Activated CD4-positive, alpha-beta T cell treated with anti-CD3 and anti-CD28 coated beads for 48 hours (primary cell): ENCODE measurements around the gene CDC45.
"Not testable (repeated sequence)": the region's sequence is repeated elsewhere in the genome, so short reads cannot be mapped to it uniquely, and the experiment has no call there.

Experiments
- DNase-seq: peaks from one replicate; pipeline ENCODE4 v3.0.0-alpha.2; 2020

The CDC45 gene

GRCh38 chr22:19479355-19480172 is at the start of gene CDC45:
Gene CDC45, plus strand, starts transcription at chr22:19479920. Its CDS starts 49 bp downstream, at chr22:19479969.
- peak; percentile 96 for DNase-seq

DNA sequence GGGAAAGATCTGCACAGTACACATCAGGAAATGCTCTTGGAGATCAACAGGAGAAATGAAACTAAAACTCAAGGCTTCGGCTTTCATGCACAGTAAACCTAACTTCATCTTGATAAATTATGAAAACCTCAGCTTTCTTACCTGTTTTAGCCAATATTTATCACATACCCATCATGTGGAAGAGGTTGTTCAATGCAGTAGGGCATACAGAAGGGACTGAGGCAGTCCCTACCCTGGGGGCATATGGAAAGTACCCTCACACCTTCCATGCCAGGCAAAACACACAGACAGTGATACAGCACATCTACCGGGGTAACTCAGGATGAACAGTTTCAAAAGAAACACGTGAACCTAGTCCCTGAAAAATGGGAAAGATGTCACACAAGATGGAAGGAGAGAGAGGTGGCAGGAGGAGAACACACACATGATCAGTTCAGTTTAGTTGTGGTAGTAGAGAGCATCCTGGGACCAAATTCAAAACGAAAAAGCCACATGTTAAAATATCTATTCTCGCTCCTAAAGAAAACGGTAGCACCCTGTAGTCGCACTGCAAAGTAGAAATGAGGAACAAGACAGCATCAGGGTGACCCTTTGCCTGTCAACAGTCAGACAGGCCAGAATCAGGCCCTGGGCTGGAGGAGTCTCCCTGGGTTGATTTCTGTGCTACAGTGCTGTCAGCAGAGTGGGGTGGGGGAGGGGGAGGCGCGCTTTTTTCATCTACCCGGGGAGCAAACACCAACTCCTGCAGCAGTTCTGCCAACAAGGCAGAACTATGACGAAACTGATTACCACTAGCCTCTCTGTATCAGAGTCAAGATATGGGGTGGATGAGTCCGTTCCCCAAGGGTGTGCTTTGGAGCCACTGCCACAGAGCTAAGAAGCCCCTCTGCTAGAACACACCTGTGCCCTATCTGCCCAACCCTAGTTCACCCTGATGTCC is 49.5 kb upstream of the CDC45 start:
- peak; percentile 55 for DNase-seq

DNA sequence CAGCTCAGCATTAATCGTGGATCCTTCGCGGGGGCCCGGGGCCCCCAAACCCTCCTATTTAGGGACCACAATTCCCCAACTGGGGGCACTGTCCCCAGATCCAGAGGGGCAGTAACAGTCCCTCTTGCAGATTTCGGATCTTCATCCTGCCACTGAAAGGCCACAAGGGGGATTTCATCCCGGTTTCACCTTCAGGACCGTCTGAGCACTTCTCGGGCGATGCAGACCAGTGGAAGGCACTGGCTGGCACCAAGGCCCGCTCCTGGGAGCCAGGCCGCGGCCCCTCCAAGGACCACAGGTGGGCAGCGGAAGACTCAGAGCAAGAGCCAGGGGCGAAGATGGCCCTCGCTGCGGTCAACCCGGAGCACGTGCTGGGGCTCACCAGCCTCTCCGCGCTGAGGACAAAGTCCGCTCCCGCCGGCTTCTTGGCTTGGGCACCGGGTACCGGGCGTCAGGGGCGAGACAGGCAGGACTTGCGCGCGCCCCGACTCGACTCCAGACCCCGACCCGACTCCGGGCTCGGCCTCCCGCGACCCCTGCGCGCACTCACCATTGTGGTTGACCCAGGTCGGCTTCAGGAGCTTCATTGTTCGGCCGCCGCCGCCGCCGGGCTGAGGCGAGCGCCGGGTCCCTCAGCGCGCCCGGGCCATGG is 48.7 kb upstream of the CDC45 start:
- DNase-seq, result peak; percentile 35

DNA sequence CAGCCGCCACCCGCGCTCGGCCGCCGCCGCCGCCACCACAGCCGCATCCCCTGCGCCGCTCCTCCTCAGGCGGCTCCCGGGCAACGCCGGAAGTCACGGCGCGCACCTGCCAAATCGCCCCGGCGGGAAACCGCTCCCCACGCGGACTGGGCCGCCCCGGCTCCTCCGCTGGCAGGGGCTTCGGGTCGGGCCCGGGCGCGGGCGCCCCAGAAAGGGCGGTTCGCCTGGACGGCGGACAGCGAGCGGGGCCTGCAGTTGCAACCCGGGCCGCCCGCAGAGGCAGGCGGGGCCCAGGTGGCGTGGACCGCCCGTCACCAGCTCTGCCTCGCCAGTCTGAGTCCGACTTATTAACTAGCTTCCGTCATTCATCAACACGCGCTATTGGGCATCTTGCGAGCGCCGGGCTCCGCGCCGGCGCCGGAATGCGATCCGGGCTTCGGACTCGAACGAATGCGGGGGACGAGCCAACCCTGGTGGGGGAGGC is 48.0 kb upstream of the CDC45 start, which contains the start of gene HIRA:
TSS of gene HIRA (minus strand) at position 85 of the 484 bp plus-strand sequence. CDS start 257 bp downstream, outside the sequence.
- peak; percentile 91 for DNase-seq

GRCh38 chr22:19432133-19432851 is 47.4 kb upstream of the CDC45 start, which contains the start of gene MRPL40:
Gene MRPL40, plus strand, starts transcription at chr22:19432545. Its CDS starts 10 bp downstream, at chr22:19432555.
- peak; percentile 94 for DNase-seq

GRCh38 chr22:19434401-19434800 is 45.3 kb upstream of the CDC45 start:
- DNase-seq, result peak; percentile 15

DNA sequence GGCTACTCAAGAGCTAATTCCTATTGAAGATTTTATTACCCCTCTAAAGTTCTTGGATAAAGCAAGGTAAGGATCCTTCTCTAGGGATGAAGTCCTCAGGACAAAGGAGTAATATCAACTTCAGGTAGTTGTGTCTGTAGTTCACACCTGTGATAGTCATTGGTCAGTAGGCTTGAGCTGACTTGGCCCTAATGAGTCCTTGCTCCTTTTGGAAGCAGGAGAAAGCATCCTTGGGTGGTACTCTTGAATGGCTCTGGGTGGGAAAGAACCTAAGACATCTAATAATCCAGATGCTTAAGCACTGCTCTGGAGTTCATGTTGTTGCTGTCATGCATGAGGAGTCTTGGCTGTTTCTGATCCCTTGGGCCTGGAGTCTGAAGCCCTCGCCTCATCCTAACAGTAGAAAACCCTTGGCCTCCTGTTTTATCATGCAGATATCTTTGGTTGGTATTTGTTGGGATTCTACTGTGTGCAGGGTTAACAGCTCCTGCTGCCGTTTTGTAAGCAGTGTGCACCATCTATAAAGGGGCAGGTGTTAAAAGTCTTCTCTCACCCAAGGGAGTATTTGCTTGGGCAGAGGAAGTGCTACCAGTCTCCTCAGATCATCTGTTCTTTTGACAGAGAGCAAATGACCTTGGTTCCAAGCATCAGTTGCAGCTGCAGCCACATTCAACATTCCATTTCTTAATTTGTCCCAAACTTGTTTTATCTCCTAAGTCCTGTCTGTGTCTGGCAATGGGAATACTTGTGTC is 44.7 kb upstream of the CDC45 start:
- no peak for DNase-seq

DNA sequence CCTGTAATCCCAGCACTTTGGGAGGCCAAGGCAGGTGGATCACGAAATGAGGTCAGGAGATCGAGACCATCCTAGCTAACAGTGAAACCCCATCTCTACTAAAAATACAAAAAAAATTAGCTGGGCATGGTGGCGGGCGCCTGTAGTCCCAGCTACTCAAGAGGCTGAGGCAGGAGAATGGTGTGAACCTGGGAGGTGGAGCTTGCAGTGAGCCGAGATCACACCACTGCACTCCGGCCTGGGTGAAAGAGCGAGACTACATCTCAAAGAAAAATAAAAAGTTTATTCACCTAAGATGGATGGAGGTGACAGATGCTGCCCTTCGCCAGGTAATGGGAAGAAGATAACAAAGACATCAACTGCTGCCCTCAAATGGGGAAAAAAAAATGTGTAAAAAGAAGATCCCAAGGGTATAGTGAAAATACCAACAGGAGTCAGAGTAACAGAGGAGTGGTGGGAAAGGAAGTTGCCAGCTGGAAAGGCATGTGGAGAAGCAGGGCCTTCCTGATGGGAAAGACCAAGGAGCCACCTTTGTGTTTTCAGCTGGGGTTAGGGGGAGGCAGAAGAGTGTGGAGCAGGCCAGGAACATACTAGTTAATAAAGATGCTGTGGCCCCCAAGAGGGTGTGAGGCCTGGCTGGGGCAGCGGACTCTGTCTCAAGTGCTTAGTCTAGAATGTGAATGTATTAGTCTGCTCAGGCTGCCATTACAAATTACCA is 43.1 kb upstream of the CDC45 start:
- not testable (repeated sequence) for DNase-seq

- no peak for DNase-seq
Observed at GRCh38 chr22:19438298-19438697, 41.4 kb upstream of the CDC45 start.

- no peak for DNase-seq
Observed at GRCh38 chr22:19440411-19441195, 39.1 kb upstream of the CDC45 start.

DNA sequence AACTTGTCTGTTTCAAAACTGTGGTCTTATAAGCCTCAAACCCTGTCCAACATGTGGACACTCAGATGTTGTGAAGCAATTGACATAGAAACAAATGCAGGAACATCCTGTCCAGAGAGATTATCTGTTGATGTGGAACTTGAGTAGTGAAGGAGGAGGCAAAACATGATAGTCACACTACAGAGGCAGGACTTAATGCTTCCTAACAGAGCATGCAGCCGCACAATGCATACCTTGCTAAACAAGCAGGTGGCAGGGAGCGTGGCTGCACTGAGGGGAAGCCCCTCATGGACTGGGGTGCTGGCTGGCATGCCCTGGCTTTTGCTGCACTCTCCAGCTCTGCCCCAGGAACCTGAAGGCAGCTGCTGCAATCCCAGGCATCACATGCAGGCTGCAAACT is 37.6 kb upstream of the CDC45 start:
- no peak for DNase-seq

- DNase-seq, result no peak
Observed at GRCh38 chr22:19443544-19444211, 36.0 kb upstream of the CDC45 start.

GRCh38 chr22:19445279-19445982 is 34.3 kb upstream of the CDC45 start:
- DNase-seq, result not testable (repeated sequence)

GRCh38 chr22:19446603-19447329 is 33.0 kb upstream of the CDC45 start:
- no peak for DNase-seq

DNA sequence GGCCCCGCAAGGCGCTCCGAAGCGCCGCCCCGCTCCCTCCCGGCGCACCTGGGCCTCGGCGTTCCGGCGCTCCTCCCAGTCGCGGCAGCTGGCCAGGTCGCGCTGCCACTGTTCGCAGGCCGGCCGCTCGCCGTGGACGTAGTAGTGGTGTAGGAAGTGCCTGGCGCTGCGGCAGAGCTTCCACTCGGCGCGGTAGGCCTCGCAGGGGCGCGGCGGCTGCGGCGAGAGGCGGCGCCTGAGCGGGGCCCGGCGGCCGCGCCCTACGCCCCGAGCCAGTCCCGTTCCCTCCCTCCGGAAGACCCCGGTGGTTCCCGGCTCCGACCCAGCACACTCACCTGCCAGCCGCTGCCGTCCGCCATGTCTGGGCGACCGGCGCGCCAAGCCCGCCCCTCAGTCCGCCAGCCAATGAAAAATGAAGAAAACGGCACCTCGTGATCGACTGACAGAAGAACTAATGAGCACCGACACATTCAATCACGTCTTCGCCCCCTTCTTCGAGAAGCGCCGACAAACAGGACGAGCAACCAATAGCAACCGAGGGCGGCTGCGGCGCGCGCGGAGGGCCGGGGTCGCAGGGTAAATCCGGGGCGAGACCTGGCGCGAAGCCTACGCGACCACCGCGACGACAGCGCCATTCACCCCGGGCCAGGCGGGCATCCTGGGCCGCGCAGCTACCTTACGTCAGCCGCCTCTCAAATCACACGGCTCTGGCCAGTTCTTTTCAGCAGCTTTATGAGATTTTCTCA is 32.2 kb upstream of the CDC45 start, which contains the start of gene C22orf39:
TSS of gene C22orf39 (minus strand) at position 382 of the 746 bp plus-strand sequence. CDS start at position 359, 23 bp downstream.
- DNase-seq, result peak; percentile 89

DNA sequence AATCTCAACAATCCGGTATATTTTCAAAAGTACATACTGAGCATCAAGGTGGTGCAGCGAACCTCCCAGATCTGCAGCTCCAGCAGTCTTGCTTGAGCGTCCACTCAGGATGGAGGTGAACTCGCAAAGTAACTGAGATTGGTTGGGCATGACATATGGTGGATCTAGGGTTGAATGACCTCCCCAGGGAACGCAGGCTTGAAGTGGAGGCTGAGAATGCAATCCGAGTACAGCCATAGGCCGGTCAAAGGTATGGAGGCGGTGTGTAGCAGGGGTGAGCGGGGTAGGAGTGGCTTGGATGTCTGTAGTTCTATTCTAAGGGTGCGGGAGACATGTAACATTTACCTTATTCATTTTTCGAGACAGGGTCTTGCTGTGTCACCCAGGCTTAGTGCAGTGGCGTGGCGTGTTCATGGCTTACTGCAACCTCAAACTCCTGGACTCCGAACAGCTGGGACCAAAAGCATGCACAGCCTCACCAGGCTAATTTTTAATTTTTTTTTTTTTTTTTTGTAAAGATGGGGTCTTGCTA is 31.6 kb upstream of the CDC45 start:
- peak; percentile 35 for DNase-seq
